GM12891 (cell line): ENCODE data around the gene MROH2A.

Source experiments
- DNase-seq: peaks from one replicate; pipeline ENCODE4 v3.0.0; 2011; ENCODE audit warnings: low spot score; ENCODE audit not compliant: insufficient read length
- FAIRE-seq: peaks from 2 replicates; lab custom pipeline; 2011; peaks lifted over from hg19 to GRCh38; lab: Jason Lieb, UNC
- PAX5 ChIP-seq: IDR thresholded peaks from 2 replicates; pipeline ENCODE4 v1.6.1; 2011; ENCODE audit warnings: low read length, moderate library complexity, mild to moderate bottlenecking; ENCODE audit not compliant: insufficient read depth, severe bottlenecking
- POLR2A ChIP-seq: IDR thresholded peaks from 2 replicates; pipeline ENCODE4 v1.6.1; 2011; ENCODE audit warnings: low read depth, low read length, control low read depth
- POLR2AphosphoS5 ChIP-seq: IDR thresholded peaks from 2 replicates; pipeline ENCODE4 v1.6.1; 2011; ENCODE audit warnings: low read depth, low read length, control low read depth
- POU2F2 ChIP-seq: IDR thresholded peaks from 2 replicates; pipeline ENCODE4 v1.6.1; 2011; ENCODE audit warnings: low read depth, mild to moderate bottlenecking, control low read depth, low read length, moderate library complexity
- SPI1 ChIP-seq: IDR thresholded peaks from 2 replicates; pipeline ENCODE4 v1.6.1; 2011; ENCODE audit warnings: low read depth, low read length, control low read depth
- TAF1 ChIP-seq: IDR thresholded peaks from 2 replicates; pipeline ENCODE4 v1.6.1; 2011; ENCODE audit warnings: low read depth, low read length, control low read depth

Gene MROH2A

DNA sequence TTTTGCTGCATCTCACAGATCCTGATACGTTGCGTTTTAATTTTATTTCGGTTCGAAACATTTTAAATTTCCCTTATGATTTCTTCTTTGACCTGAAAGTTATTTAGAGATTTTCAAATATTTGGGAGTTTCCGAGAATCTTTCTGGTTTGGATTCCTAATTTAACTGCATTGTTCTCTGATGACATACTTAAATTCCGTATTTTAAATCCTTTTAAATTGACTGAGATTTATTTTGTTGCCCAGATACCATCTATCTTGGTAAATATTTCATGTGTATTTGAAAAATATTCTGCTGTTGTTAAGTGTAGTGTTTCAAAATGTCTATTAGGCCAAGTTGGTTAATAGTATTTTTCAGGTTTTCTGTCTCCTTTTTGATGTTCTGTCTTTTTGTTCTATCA is 37.7 kb downstream of the MROH2A start:
- FAIRE-seq (no peak), DNase-seq (no peak)
- TF ChIP-seq POLR2AphosphoS5 (no peak), POLR2A (no peak), PAX5 (no peak), POU2F2 (no peak), SPI1 (no peak)

DNA sequence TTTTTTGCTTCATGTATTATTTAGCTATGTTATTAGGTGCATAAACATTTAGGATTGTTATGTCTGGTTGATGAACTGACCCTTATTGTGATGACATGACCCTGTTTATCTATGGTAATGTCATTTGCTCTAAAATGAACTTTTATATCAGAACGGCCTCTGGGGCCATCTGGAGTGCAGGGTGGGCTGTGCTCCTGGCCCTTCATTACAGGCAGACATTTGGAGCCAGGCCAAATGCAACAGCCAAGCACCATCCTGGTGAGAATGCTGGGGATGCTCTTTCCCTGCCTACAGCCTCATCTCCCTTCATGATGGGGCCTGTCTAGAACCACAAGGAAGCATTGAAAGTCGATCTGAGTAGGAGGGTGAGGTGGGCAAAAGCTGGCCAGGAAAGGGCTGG is 38.2 kb downstream of the MROH2A start:
- TF ChIP-seq POLR2A (no peak), PAX5 (no peak), TAF1 (no peak), POU2F2 (no peak), POLR2AphosphoS5 (no peak), SPI1 (no peak)
- DNase-seq = no peak
- FAIRE-seq = no peak

DNA sequence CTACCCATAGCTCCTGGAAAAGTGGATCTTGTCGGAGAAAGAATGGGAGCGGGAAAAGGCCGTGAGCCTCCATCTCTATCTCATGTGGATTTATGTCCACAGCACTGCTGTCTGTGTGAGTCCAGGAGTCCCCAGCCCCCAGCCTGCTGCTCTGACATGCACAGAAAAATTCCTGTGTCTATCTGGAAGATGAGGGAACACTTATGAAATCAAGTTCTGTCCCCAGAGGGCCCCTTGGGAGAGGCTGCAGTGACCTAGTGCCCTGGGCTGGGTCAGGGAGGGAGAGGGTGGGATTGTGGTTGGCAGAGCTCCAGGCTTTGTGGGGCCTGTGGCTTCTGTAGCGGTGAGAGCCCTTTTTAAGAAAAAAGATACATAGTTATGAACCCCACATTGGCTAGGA is 38.6 kb downstream of the MROH2A start:
- no peak for TF ChIP-seq SPI1
- TF ChIP-seq TAF1 = no peak
- TF ChIP-seq PAX5 = no peak
- TF ChIP-seq POLR2AphosphoS5 = no peak
- no peak for TF ChIP-seq POU2F2
- TF ChIP-seq POLR2A = no peak
- DNase-seq = no peak
- FAIRE-seq = no peak

DNA sequence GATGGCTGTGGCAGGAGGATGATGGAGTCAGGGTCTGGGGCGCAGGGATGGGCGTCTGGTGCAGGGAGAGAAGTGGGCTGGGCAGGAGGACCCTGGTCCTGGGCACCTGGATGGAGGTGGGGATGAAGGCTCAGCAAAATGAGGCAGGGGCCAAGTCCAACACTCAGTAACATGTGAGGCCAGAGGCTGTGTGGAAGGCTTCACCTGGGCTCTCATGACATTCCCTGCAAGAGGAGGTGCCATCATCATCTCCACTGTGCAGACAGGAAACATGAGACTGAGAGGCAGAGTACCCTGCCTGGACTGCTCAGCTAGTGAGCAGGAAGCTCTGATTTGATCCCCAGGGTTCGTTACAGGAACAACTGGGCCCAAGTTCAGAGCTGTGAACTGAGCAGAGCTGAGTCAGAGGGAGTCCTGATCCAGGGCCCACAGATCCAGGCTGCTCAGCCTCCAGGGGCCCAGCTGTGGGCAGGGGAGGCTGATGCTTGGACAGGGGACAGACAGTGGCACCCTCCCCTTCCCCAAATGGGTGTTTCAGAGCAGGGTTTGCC is 39.3 kb downstream of the MROH2A start:
- no peak for DNase-seq
- FAIRE-seq = no peak
- TF ChIP-seq SPI1 (no peak), POLR2AphosphoS5 (no peak), PAX5 (no peak), POLR2A (no peak), POU2F2 (no peak), TAF1 (no peak)

DNA sequence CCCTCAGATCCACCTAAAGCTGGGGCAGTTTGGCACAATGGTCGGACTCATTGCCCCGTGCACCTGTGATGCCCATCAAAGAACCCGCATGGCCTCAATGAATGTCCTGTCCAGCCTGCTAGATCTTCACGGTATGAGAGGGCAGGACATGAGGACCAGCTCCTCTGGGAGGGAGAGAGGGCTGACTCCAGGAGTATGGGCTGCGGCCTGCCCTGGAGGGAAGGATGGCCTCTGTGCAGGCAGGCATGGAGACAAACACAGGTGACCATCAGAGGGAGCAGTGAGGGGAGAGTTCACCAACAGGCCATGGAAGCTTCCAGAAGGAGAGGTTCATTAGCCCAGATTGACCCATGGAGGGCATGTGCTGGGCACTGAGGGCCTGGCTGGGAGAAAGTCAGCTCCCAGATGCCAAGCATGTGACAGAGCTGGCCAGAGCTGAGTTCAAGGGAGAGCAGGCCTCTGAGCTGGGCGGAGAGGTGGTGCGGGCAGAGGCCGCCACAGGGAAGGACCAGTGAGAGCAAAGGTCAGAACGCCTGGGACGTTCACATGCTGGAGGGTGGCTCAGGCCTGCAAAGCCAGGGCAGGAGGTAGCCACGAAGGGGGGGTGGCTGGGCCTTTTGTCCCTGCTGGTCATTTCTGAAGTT is 40.0 kb downstream of the MROH2A start:
- no peak for DNase-seq
- no peak for TF ChIP-seq PAX5
- no peak for TF ChIP-seq POLR2A
- no peak for TF ChIP-seq SPI1
- no peak for TF ChIP-seq POLR2AphosphoS5
- no peak for TF ChIP-seq POU2F2
- TF ChIP-seq TAF1 = no peak
- no peak for FAIRE-seq

DNA sequence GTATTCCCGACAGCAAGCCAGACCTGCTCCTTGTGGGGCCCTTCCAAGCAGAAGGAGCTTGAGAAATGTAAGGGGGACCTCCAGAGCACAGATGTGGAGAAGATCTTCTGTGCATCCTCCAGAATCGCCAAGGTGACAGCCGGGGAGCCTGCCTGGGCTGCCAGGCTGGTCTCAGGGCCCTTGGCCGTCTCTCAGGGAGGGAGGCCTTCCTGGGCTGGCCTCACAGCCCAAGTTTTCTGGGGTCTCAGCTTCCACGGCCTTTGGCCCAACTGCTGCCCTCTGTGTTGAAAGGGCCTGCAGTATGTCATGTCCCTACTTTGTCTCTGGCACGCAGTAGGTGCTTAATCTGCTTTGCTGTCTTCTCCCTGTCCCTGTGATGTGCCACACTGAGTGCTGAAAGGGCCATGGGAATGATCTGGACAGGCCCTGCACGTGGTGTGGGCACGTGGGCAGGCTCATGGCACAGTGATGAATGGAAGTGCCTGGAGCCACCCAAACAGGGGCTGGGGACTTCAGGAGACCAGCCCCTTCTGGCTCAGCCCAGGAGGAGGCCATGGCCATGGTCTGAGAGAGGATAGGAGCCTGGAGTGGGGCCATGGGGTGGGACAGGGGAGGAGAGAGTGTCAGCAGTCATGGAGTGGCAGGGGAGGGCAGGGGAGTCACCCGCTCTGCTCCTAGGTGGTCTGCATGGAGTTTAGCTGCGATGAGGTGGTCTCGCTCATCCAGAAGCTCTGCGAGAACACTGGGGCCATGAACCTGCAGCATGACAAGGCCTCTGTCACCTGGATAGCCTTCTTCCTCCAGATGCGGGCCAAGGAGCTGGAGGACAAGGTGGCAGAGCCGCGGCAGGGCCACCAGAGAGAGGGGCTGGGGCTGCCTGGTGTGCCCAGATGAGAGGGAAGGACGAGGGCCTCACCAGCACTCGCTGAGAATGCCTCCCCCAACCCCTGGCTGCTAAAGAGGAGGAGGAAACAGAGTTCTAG is 40.8 kb downstream of the MROH2A start:
- FAIRE-seq (no peak), DNase-seq (no peak)
- no peak for TF ChIP-seq PAX5

DNA sequence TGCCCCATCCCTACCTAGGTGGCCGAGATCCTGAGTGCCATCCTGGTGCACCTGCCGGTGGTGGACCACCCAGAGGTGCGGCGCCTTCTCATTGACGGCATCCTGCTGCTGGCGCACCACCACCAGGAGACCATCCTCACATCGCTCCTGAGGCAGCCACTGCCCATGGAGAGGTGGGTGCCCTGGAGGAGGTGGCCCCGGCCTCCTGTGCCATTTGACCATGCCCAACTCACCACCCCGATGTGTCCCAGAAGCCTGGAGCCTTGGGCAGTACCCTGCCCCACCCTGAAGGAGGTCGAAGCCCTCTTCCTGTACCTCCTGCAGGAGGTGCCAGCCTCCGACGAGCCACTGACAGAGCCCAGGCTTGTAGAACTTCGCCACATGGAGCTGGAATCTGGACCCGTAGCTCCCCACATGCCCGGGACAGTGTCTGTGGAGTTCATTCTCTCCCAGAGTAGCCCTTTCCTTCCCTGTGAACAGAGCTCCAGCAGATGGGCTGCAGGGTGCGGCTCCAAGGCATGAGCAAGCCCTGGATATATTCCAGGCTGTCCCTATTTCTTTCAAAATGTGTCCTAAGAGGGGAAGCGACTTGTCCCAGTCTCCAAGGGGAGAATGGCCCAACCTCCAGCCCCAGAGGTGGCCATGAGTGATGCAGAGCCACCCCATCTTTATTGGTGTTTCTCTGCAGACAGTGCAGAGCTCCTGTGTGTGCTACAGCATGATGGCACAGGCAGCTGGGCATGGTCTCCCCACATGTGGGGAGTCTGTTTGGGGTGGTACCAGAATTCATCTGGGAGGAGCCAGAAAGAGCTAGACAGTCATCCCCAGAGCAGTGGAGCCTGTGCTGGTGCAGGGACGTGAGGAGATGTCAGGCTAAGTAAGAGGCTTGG is 42.0 kb downstream of the MROH2A start:
- no peak for TF ChIP-seq POLR2A
- no peak for TF ChIP-seq PAX5
- no peak for TF ChIP-seq POLR2AphosphoS5
- TF ChIP-seq SPI1 = no peak
- TF ChIP-seq TAF1 = no peak
- TF ChIP-seq POU2F2 = no peak
- FAIRE-seq (no peak), DNase-seq (no peak)

DNA sequence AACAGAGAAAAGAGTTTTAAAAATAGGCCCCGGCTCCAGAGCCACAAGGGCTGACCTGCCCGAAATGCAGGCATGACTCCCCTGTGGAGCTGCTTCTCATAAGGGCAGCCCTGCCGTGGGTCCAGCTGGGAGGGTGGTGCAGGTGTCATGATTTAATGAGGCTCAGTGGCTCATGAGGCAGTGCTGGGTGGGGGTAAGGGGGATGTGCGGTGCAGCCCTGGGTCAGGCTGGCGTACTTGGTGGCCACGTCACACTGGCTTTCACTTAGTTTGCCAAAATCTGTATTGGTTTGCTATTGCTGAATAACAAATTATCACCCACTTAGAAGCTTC is 42.6 kb downstream of the MROH2A start:
- no peak for TF ChIP-seq PAX5
- TF ChIP-seq SPI1 = no peak
- no peak for FAIRE-seq

DNA sequence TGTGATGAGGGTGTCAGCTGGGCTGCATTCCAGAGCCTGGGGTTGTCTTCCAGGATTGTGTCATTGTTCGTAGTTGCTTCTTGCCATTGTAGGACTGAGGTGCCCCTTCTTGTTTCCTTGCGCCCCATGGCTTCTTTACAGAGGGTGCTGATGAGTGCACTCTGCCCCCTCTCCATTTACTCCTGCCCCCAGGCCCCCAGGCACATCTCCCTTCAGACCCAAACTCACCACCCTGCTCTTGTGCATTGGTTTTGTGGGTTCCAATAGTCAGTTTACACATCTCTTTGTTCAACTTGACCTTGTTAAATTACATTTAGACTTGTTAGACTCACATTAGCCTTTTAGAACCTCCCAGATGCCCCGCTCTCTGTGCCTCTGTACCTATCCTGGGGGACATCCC is 43.1 kb downstream of the MROH2A start:
- no peak for FAIRE-seq
- no peak for DNase-seq
- no peak for TF ChIP-seq POLR2A
- TF ChIP-seq SPI1 = no peak
- no peak for TF ChIP-seq PAX5
- TF ChIP-seq TAF1 = no peak
- TF ChIP-seq POU2F2 = no peak
- no peak for TF ChIP-seq POLR2AphosphoS5

More for the DNA sequence above, 42.6 kb downstream of the MROH2A start:
- no peak for DNase-seq
